ENCODE data around the gene KIAA0586. TPM values are rescaled to one million over a fixed set of nuclear protein-coding genes. Genes with fewer than 3 reads are reported as not detected.

Gene KIAA0586
- total RNA-seq, 1 donor from 2014 or later = 19.7 TPM

- Mint-ChIP-seq H3K27me3 (ENCODE audit: low read depth) (no peaks in the 10 kb centered on the region), H3K4me3 (no peak overlapping the region), H3K36me3 (no peaks in the 10 kb centered on the region), H3K4me1 (peaks cover 17% of the 10 kb centered on the region), H3K9me3 (no peaks in the 10 kb centered on the region), H3K27ac (no peak overlapping the region)
- DNase-seq (ENCODE audit: low spot score in 2 of 2, unreplicated experiment in 2 of 2) = no peak
- TF ChIP-seq CTCF (IDR thresholded peaks at IDR 0.05; ENCODE audit: unreplicated experiment) = no peak
Observed at GRCh38 chr14:58560208-58560607, 132.7 kb downstream of the KIAA0586 start.

- no peak overlapping the region for H3K4me3 Mint-ChIP-seq
- H3K4me1 Mint-ChIP-seq = peaks cover 25% of the 10 kb centered on the region
- TF ChIP-seq CTCF (IDR thresholded peaks at IDR 0.05; ENCODE audit: unreplicated experiment) = no peak
Observed at GRCh38 chr14:58562141-58562540, 134.6 kb downstream of the KIAA0586 start.

GRCh38 chr14:58563978-58564377, 136.5 kb downstream of the KIAA0586 start:
- DNase-seq (ENCODE audit: low spot score in 2 of 2, unreplicated experiment in 2 of 2) = no peak

More at GRCh38 chr14:58562141-58562540, 134.6 kb downstream of the KIAA0586 start:
- Mint-ChIP-seq H3K36me3 (no peaks in the 10 kb centered on the region), H3K27ac (no peak overlapping the region), H3K27me3 (ENCODE audit: low read depth) (no peaks in the 10 kb centered on the region), H3K9me3 (no peaks in the 10 kb centered on the region)
- no peak for DNase-seq (ENCODE audit: low spot score in 2 of 2, unreplicated experiment in 2 of 2)

GRCh38 chr14:58565832-58566231, 138.3 kb downstream of the KIAA0586 start:
- H3K9me3 Mint-ChIP-seq = no peaks in the 10 kb centered on the region
- no peak overlapping the region for H3K27ac Mint-ChIP-seq
- H3K4me1 Mint-ChIP-seq = peaks cover 20% of the 10 kb centered on the region
- TF ChIP-seq CTCF (IDR thresholded peaks at IDR 0.05; ENCODE audit: unreplicated experiment) = no peak
- DNase-seq (ENCODE audit: low spot score in 2 of 2, unreplicated experiment in 2 of 2) = no peak
- H3K36me3 Mint-ChIP-seq = no peaks in the 10 kb centered on the region
- no peak overlapping the region for H3K4me3 Mint-ChIP-seq
- H3K27me3 Mint-ChIP-seq (ENCODE audit: low read depth) = no peaks in the 10 kb centered on the region

More at GRCh38 chr14:58563978-58564377, 136.5 kb downstream of the KIAA0586 start:
- Mint-ChIP-seq H3K27ac (no peak overlapping the region), H3K4me3 (no peak overlapping the region), H3K9me3 (no peaks in the 10 kb centered on the region), H3K4me1 (peaks cover 27% of the 10 kb centered on the region), H3K36me3 (no peaks in the 10 kb centered on the region), H3K27me3 (ENCODE audit: low read depth) (no peaks in the 10 kb centered on the region)
- no peak for TF ChIP-seq CTCF (IDR thresholded peaks at IDR 0.05; ENCODE audit: unreplicated experiment)

- Mint-ChIP-seq H3K4me1 (peaks cover 18% of the 10 kb centered on the region), H3K27me3 (ENCODE audit: low read depth) (no peaks in the 10 kb centered on the region), H3K27ac (no peak overlapping the region), H3K4me3 (no peak overlapping the region), H3K9me3 (no peaks in the 10 kb centered on the region), H3K36me3 (no peaks in the 10 kb centered on the region)
- no peak for TF ChIP-seq CTCF (IDR thresholded peaks at IDR 0.05; ENCODE audit: unreplicated experiment)
- no peak for DNase-seq (ENCODE audit: low spot score in 2 of 2, unreplicated experiment in 2 of 2)
Observed at GRCh38 chr14:58566979-58567378, 139.5 kb downstream of the KIAA0586 start.

GRCh38 chr14:58568322-58568721, 140.8 kb downstream of the KIAA0586 start:
- no peak overlapping the region for H3K27ac Mint-ChIP-seq
- no peaks in the 10 kb centered on the region for H3K36me3 Mint-ChIP-seq
- no peaks in the 10 kb centered on the region for H3K27me3 Mint-ChIP-seq (ENCODE audit: low read depth)
- peaks cover 27% of the 10 kb centered on the region for H3K4me1 Mint-ChIP-seq
- DNase-seq (ENCODE audit: low spot score in 2 of 2, unreplicated experiment in 2 of 2) = no peak
- no peak overlapping the region for H3K4me3 Mint-ChIP-seq
- H3K9me3 Mint-ChIP-seq = no peaks in the 10 kb centered on the region
- TF ChIP-seq CTCF (IDR thresholded peaks at IDR 0.05; ENCODE audit: unreplicated experiment) = no peak

Measured in mesothelial cell of epicardium (in vitro differentiated cells).